HCT116 (cell line): ENCODE results near the gene HDAC1. TPM values are rescaled to one million over a fixed set of nuclear protein-coding genes. Genes with fewer than 3 reads are reported as not detected.
A peak's percentile ranks its signal among the peaks of the same experiment; 100 is the strongest.

Experiments
- ATAC-seq: fragments of 200-7000 bp; cut with Tn5 transposase; 2 replicates; pipeline ENCODE4 v1.9.1; 2020; ENCODE audit warnings: mild to moderate bottlenecking, moderate library complexity
- BruUV-seq: library from RNA; stranded (reverse); fragments of 400-500 nt; replicated peaks from 2 replicates; lab custom pipeline; 2021; lab: Mats Ljungman, UMichigan
- CTCF ChIA-PET: fragments of 300-600 bp; sonication (Branson Sonifier 250); formaldehyde crosslinking; loops from one replicate; lab custom pipeline; 2021; ENCODE audit warnings: antibody characterized with exemption; lab: Charles Lee
- POLR2A ChIA-PET: fragments of 300-600, 350-600 bp; sonication (Branson Sonifier 250); formaldehyde crosslinking; loops from one replicate; lab custom pipeline; 2021; ENCODE audit warnings: antibody characterized with exemption; lab: Charles Lee
- RAD21 ChIA-PET, 2 experiments: fragments of 300-600 bp; sonication (Branson Sonifier 250); formaldehyde crosslinking; loops; one replicate each; lab custom pipeline; 2023; ENCODE audit warnings: low total read pairs in 2 of 2; ENCODE audit not compliant: uncharacterized antibody in 2 of 2, unreplicated experiment in 2 of 2, low non-redundant PET in 1 of 2; lab: Charles Lee
- DNase-seq: peaks from one replicate; pipeline ENCODE4 v3.0.0-alpha.2; 2010; ENCODE audit warnings: low read depth, low spot score
- H2AFZ ChIP-seq: fragments of 200-600 bp; shearing (Covaris generic), sonication (generic); 2 replicates; pipeline ENCODE4 v1.6.1; 2017; ENCODE audit warnings: low read depth, mixed run types, mixed read lengths, antibody characterized with exemption, low read length; ENCODE audit not compliant: poor library complexity, severe bottlenecking
- H3K27ac ChIP-seq: 2 replicates; pipeline ENCODE4 v1.5.1; 2012; ENCODE audit warnings: low read depth, low read length
- H3K27me3 ChIP-seq: fragments of 200-600 bp; sonication (generic); 2 replicates; pipeline ENCODE4 v1.6.1; 2016; ENCODE audit warnings: mixed run types, low read length, mixed read lengths; ENCODE audit not compliant: insufficient read depth
- H3K36me3 ChIP-seq, 2 experiments: fragments of 200-500 bp in 1 of 2; fragments of 200-600 bp in 1 of 2; sonication (Bioruptor generic) in 1 of 2; sonication (generic) in 1 of 2; 2 replicates each; pipeline versions ENCODE4 v1.5.1 to v1.6.1; 2014 to 2016; ENCODE audit warnings: low read length in 2 of 2, inconsistent platforms in 1 of 2, mixed read lengths in 1 of 2, mixed run types in 1 of 2; ENCODE audit not compliant: insufficient read depth in 2 of 2, control insufficient read depth in 1 of 2
- H3K4me1 ChIP-seq, 2 experiments: fragments of 200-600 bp in 1 of 2; sonication (generic) in 1 of 2; 2 replicates each; pipeline versions ENCODE4 v1.5.1 to v1.6.1; 2012 to 2017; ENCODE audit warnings: low read length in 2 of 2, inconsistent platforms in 1 of 2, mild to moderate bottlenecking in 1 of 2, mixed read lengths in 1 of 2, mixed run types in 1 of 2, moderate library complexity in 1 of 2; ENCODE audit not compliant: insufficient read depth in 2 of 2, control insufficient read depth in 1 of 2
- H3K4me2 ChIP-seq: fragments of 200-600 bp; sonication (generic); 2 replicates; pipeline ENCODE4 v1.6.1; 2017; ENCODE audit warnings: mixed run types, low read length, mixed read lengths
- H3K4me3 ChIP-seq, 2 experiments: fragments of 200-600 bp in 1 of 2; sonication (generic) in 1 of 2; replicated peaks in 1 of 2; 2 replicates each; pipeline ENCODE4 v1.5.1; 2011 to 2016; ENCODE audit warnings: low read length in 2 of 2, control low read depth in 1 of 2, low read depth in 1 of 2, mild to moderate bottlenecking in 1 of 2, mixed read lengths in 1 of 2, mixed run types in 1 of 2
- H3K79me2 ChIP-seq: fragments of 200-600 bp; sonication (generic); 2 replicates; pipeline ENCODE4 v1.6.1; 2017; ENCODE audit warnings: mild to moderate bottlenecking, mixed run types, low read length, moderate library complexity, mixed read lengths; ENCODE audit not compliant: insufficient read depth
- H3K9ac ChIP-seq: fragments of 200-600 bp; sonication (generic); 2 replicates; pipeline ENCODE4 v1.6.1; 2016; ENCODE audit warnings: low read length, mixed read lengths
- H3K9me2 ChIP-seq: fragments of 200-600 bp; sonication (generic), shearing (Covaris generic); 2 replicates; pipeline ENCODE4 v1.6.1; 2017; ENCODE audit warnings: mixed run types, mild to moderate bottlenecking, moderate library complexity; ENCODE audit not compliant: insufficient read depth
- H3K9me3 ChIP-seq, 2 experiments: fragments of 200-500 bp in 1 of 2; fragments of 200-600 bp in 1 of 2; sonication (Bioruptor generic) in 1 of 2; sonication (generic) in 1 of 2; 2 replicates each; pipeline ENCODE4 v1.6.1; 2014 to 2017; ENCODE audit warnings: low read length in 2 of 2, mixed read lengths in 2 of 2, inconsistent platforms in 1 of 2, low read depth in 1 of 2, mild to moderate bottlenecking in 1 of 2, mixed run types in 1 of 2, moderate library complexity in 1 of 2; ENCODE audit not compliant: control insufficient read depth in 1 of 2, insufficient read depth in 1 of 2
- H4K20me1 ChIP-seq: fragments of 200-600 bp; sonication (generic), shearing (Covaris generic); 2 replicates; pipeline ENCODE4 v1.6.1; 2017; ENCODE audit warnings: mixed run types, mild to moderate bottlenecking, moderate library complexity; ENCODE audit not compliant: insufficient read depth
- CBX3 ChIP-seq: IDR thresholded peaks from 2 replicates; pipeline ENCODE4 v1.6.1; 2012; ENCODE audit warnings: low read depth
- EGR1 ChIP-seq: IDR thresholded peaks from 2 replicates; pipeline ENCODE4 v1.6.1; 2012; ENCODE audit warnings: low read depth
- ELF1 ChIP-seq: IDR thresholded peaks from 2 replicates; pipeline ENCODE4 v1.6.1; 2012; ENCODE audit warnings: low read depth, borderline replicate concordance
- EZH2 ChIP-seq: fragments of 200-600 bp; sonication (generic); IDR thresholded peaks from 2 replicates; pipeline ENCODE4 v1.6.1; 2017; ENCODE audit warnings: antibody characterized with exemption, mixed run types
- FOSL1 ChIP-seq: IDR thresholded peaks from 2 replicates; pipeline ENCODE4 v1.6.1; 2012; ENCODE audit warnings: low read depth
- JUND ChIP-seq: IDR thresholded peaks from 2 replicates; pipeline ENCODE4 v1.6.1; 2012
- MAX ChIP-seq: IDR thresholded peaks from 2 replicates; pipeline ENCODE4 v1.6.1; 2012
- RAD21 ChIP-seq: IDR thresholded peaks from 2 replicates; pipeline ENCODE4 v1.6.1; 2012; ENCODE audit warnings: low read depth, mild to moderate bottlenecking
- SIN3A ChIP-seq: IDR thresholded peaks from 2 replicates; pipeline ENCODE4 v1.6.1; 2012; ENCODE audit warnings: low read depth
- SP1 ChIP-seq: IDR thresholded peaks from 2 replicates; pipeline ENCODE4 v1.6.1; 2012; ENCODE audit warnings: low read depth
- TCF7L2 ChIP-seq: IDR thresholded peaks from 2 replicates; pipeline ENCODE4 v1.7.0; 2011; ENCODE audit warnings: borderline replicate concordance, inconsistent platforms; ENCODE audit not compliant: insufficient read depth, insufficient read length; ENCODE audit errors: extremely low read depth
- YY1 ChIP-seq: IDR thresholded peaks from 2 replicates; pipeline ENCODE4 v1.6.1; 2011; ENCODE audit warnings: low read length, low read depth, moderate library complexity, mild to moderate bottlenecking; ENCODE audit not compliant: insufficient replicate concordance; ENCODE audit errors: extremely low read depth
- ZFX ChIP-seq: fragments of 450-650 bp; IDR thresholded peaks from 2 replicates; pipeline ENCODE4 v1.6.1; 2017
- ZNF274 ChIP-seq: fragments of 200-500 bp; sonication (Bioruptor generic); IDR thresholded peaks from 2 replicates; pipeline ENCODE4 v1.6.1; 2014; ENCODE audit warnings: mild to moderate bottlenecking, low read depth, low read length, inconsistent platforms
- intact Hi-C: fragments of 100-400 bp; cut with micrococcal nuclease; formaldehyde crosslinking; loops from 2 replicates; pipeline ENCODE4 v1.10.0; 2022
- total RNA-seq: library from RNA; stranded (reverse); gene quantifications from one replicate; pipeline ENCODE4 v1.2.1, GENCODE V29; 2021; ENCODE audit not compliant: unreplicated experiment
- TF ChIP-seq, protein P1 (sequence below): IDR thresholded peaks from 2 replicates; pipeline ENCODE4 v1.6.1; 2012; ENCODE audit warnings: low read depth
- TF ChIP-seq, protein P2 (sequence below): IDR thresholded peaks from 2 replicates; pipeline ENCODE4 v1.6.1; 2011; ENCODE audit warnings: mild to moderate bottlenecking, low read length, moderate library complexity; ENCODE audit not compliant: insufficient replicate concordance; ENCODE audit errors: extremely low read depth

The HDAC1 gene
- total RNA-seq, 1 experiment from 2014 or later: 232 TPM

DNA sequence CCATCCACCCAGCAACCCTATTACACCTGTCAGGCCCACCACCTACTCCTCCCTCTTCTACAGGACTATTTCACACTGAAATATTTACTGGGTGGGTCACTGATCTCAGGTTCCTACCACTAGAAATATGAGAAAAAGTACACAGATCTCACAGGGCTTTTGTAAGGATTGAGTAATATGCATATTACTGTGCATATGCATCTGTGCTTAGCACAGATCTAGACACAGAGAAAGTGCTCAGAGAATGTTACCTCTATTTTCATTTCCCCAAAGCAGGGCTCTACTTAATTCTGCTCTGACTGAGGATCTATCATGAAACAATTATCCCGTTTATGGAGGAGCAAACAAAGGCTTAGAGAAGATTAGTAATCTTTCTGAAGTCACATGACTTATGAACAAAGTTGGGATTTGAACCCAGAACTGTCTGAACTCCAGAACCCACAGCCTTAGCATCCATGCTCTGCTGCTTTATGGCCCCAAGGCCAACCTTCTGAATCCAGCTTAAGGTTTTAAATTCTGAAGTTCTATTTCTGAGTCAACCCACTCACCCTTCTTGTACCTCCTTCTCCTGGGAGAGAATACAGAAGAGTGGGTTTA, 82.2 kb downstream of the HDAC1 start:
- Histone ChIP-seq H3K79me2 (no peaks in the 10 kb centered on the region), H3K9ac (no peak overlapping the region), H3K27me3 (no peaks in the 10 kb centered on the region), H3K4me2 (no peak overlapping the region), H3K27ac (no peak overlapping the region), H3K36me3 (peaks cover 30 to 34% of the 10 kb centered on the region in 2 experiments), H3K4me3 (no peak overlapping the region), H3K4me1 (no peaks in the 10 kb centered on the region), H2AFZ (no peak overlapping the region), H3K9me2 (no peaks in the 10 kb centered on the region), H3K9me3 (no peaks in the 10 kb centered on the region), H4K20me1 (no peaks in the 10 kb centered on the region)
- ChIA-PET RAD21 (no interaction called here), CTCF (no interaction called here), POLR2A (no interaction called here)
- intact Hi-C loops: no loop called here
- TSS peak; percentile 6 for BruUV-seq
- ATAC-seq (no peak), DNase-seq (no peak)
- TF ChIP-seq EZH2: no peak
- no peak for TF ChIP-seq FOSL1

DNA sequence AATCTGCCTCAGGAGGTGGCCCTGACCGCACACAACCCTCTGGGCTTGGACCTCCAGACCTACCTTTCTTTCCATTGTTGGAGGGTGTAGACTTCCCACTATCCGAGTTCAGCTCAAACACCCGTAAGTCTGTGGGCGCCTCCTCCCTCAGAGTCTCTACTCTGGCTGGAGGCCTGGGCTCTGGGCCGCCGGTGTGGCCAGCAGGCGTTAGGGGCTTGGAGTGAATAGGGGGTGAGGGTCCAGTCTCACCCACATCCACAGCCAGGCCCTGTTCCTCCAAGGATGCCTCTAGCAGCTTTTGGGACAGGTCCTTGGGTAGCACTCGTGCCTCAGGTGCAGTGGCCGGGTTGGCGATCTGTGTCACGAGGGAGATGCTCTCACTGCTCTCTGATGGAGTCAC, 84.3 kb downstream of the HDAC1 start:
- no peaks in the 10 kb centered on the region for H4K20me1 ChIP-seq
- H3K4me2 ChIP-seq: no peak overlapping the region
- RAD21 ChIA-PET: no interaction called here
- ATAC-seq (no peak), DNase-seq (no peak)
- CTCF ChIA-PET: no interaction called here
- intact Hi-C loops: no loop called here
- H3K4me1 ChIP-seq: no peaks in the 10 kb centered on the region
- no peak overlapping the region for H3K9ac ChIP-seq
- BruUV-seq: no TSS peak
- no peaks in the 10 kb centered on the region for H3K9me3 ChIP-seq
- no peak overlapping the region for H3K27ac ChIP-seq
- no peaks in the 10 kb centered on the region for H3K9me2 ChIP-seq
- no peaks in the 10 kb centered on the region for H3K79me2 ChIP-seq
- POLR2A ChIA-PET: interaction anchor here (0.7 kb wide), 1 partner anchor 192 kb away, joined by 3 read pairs; no protein-coding TSS in a partner anchor
- H3K4me3 ChIP-seq: no peak overlapping the region
- no peaks in the 10 kb centered on the region for H3K27me3 ChIP-seq
- H2AFZ ChIP-seq: no peak overlapping the region
- peaks cover 35 to 41% of the 10 kb centered on the region in 2 experiments for H3K36me3 ChIP-seq
- TF ChIP-seq, protein P1, sequence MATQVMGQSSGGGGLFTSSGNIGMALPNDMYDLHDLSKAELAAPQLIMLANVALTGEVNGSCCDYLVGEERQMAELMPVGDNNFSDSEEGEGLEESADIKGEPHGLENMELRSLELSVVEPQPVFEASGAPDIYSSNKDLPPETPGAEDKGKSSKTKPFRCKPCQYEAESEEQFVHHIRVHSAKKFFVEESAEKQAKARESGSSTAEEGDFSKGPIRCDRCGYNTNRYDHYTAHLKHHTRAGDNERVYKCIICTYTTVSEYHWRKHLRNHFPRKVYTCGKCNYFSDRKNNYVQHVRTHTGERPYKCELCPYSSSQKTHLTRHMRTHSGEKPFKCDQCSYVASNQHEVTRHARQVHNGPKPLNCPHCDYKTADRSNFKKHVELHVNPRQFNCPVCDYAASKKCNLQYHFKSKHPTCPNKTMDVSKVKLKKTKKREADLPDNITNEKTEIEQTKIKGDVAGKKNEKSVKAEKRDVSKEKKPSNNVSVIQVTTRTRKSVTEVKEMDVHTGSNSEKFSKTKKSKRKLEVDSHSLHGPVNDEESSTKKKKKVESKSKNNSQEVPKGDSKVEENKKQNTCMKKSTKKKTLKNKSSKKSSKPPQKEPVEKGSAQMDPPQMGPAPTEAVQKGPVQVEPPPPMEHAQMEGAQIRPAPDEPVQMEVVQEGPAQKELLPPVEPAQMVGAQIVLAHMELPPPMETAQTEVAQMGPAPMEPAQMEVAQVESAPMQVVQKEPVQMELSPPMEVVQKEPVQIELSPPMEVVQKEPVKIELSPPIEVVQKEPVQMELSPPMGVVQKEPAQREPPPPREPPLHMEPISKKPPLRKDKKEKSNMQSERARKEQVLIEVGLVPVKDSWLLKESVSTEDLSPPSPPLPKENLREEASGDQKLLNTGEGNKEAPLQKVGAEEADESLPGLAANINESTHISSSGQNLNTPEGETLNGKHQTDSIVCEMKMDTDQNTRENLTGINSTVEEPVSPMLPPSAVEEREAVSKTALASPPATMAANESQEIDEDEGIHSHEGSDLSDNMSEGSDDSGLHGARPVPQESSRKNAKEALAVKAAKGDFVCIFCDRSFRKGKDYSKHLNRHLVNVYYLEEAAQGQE: no peak
- TF ChIP-seq TCF7L2 (no peak), EZH2 (no peak), SP1 (no peak), EGR1 (no peak), ZFX (no peak), RAD21 (no peak), ELF1 (no peak), FOSL1 (no peak), YY1 (no peak), ZNF274 (no peak), JUND (no peak), CBX3 (no peak), MAX (no peak), SIN3A (no peak)
- TF ChIP-seq, protein P2, sequence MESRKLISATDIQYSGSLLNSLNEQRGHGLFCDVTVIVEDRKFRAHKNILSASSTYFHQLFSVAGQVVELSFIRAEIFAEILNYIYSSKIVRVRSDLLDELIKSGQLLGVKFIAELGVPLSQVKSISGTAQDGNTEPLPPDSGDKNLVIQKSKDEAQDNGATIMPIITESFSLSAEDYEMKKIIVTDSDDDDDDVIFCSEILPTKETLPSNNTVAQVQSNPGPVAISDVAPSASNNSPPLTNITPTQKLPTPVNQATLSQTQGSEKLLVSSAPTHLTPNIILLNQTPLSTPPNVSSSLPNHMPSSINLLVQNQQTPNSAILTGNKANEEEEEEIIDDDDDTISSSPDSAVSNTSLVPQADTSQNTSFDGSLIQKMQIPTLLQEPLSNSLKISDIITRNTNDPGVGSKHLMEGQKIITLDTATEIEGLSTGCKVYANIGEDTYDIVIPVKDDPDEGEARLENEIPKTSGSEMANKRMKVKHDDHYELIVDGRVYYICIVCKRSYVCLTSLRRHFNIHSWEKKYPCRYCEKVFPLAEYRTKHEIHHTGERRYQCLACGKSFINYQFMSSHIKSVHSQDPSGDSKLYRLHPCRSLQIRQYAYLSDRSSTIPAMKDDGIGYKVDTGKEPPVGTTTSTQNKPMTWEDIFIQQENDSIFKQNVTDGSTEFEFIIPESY: no peak
